Right cardiac atrium (tissue), 5 donors: ENCODE results near the gene NCOA3. TPM values are rescaled to one million over a fixed set of nuclear protein-coding genes. Genes with fewer than 3 reads are reported as not detected.

Experiments
- ATAC-seq, 2 donors: fragments of 200-7000 bp; cut with Tn5 transposase; one replicate each; pipeline versions ENCODE4 v1.8.0 to v1.9.1; 2020; ENCODE audit warnings: moderate library complexity in 2 of 2, mild to moderate bottlenecking in 1 of 2
- DNase-seq, 3 donors: peaks; one replicate each; pipeline ENCODE4 v3.0.0-alpha.2; 2020
- H3K27ac ChIP-seq: one replicate; pipeline ENCODE4 v1.5.1; 2013; ENCODE audit warnings: mild to moderate bottlenecking, low read length, control low read depth, moderate library complexity
- H3K27me3 ChIP-seq: one replicate; pipeline ENCODE4 v1.6.1; 2013; ENCODE audit not compliant: control insufficient read depth, insufficient read depth
- H3K4me1 ChIP-seq: one replicate; pipeline ENCODE4 v1.6.1; 2013; ENCODE audit warnings: low read length; ENCODE audit not compliant: control insufficient read depth, insufficient read depth
- H3K4me3 ChIP-seq: one replicate; pipeline ENCODE4 v1.5.1; 2013; ENCODE audit warnings: low read length, control low read depth
- H3K9me3 ChIP-seq: one replicate; pipeline ENCODE4 v1.6.1; 2013; ENCODE audit warnings: low read length; ENCODE audit not compliant: control insufficient read depth
- WGBS: extraction: QIAGEN DNeasy Blood & Tissue Kit; methylation state at CpG from one replicate; pipeline ENCODE4 v1.1.7; 2013; 5-methylcytosine and 5-hydroxymethylcytosine counted together
- intact Hi-C, 4 donors: fragments of 100-400 bp; cut with DNase I; formaldehyde crosslinking; loops; one replicate each; pipeline versions ENCODE4 v1.11.0 to v1.14.0; 2022 to 2023
- polyA plus RNA-seq: library from polyadenylated mRNA; stranded (reverse); fragments of 200-250 nt; gene quantifications from one replicate; pipeline ENCODE4 v1.2.3, GENCODE V29; 2013
- total RNA-seq, 4 donors: library from RNA; stranded (reverse); fragmentation: NEBNext Ultra II Directional; extraction: Animal tissue kit (Norgen Biotek cat#: 25700); gene quantifications; one replicate each; pipeline ENCODE4 v1.2.1, GENCODE V29; 2021
- donor health status: healthy with polysubstance abuse.
- donor health status: DM: no; HTN: yes; CAD: no.
- donor health status: DM: no; HTN: no; CAD: no.
- donor health status: DM: no; HTN: yes; CAD: no; lungs with severe emphysema.
- donor health status: DM: yes; HTN: yes; CAD: no.

Gene NCOA3
- total and polyA plus RNA-seq, 5 donors = 6.7 to 27.2 (median 21.8) TPM

GRCh38 chr20:47674686-47675085 is 173.0 kb downstream of the NCOA3 start:
- intact Hi-C loops = loop anchor here in 2 of 4 donors (5.0 to 10.0 kb wide), 3 partner anchors 100 to 948 kb away; partner anchors contain the start of gene SULF2 (in 1 of the 2)
- no peak overlapping the region for H3K4me3 ChIP-seq
- no peaks in the 10 kb centered on the region for H3K4me1 ChIP-seq
- H3K9me3 ChIP-seq = no peaks in the 10 kb centered on the region
- H3K27me3 ChIP-seq = no peaks in the 10 kb centered on the region
- H3K27ac ChIP-seq = no peak overlapping the region
- WGBS = 90% methylated on average over 14 of the region's 14 CpGs
- ATAC-seq (no peak), DNase-seq (no peak)

DNA sequence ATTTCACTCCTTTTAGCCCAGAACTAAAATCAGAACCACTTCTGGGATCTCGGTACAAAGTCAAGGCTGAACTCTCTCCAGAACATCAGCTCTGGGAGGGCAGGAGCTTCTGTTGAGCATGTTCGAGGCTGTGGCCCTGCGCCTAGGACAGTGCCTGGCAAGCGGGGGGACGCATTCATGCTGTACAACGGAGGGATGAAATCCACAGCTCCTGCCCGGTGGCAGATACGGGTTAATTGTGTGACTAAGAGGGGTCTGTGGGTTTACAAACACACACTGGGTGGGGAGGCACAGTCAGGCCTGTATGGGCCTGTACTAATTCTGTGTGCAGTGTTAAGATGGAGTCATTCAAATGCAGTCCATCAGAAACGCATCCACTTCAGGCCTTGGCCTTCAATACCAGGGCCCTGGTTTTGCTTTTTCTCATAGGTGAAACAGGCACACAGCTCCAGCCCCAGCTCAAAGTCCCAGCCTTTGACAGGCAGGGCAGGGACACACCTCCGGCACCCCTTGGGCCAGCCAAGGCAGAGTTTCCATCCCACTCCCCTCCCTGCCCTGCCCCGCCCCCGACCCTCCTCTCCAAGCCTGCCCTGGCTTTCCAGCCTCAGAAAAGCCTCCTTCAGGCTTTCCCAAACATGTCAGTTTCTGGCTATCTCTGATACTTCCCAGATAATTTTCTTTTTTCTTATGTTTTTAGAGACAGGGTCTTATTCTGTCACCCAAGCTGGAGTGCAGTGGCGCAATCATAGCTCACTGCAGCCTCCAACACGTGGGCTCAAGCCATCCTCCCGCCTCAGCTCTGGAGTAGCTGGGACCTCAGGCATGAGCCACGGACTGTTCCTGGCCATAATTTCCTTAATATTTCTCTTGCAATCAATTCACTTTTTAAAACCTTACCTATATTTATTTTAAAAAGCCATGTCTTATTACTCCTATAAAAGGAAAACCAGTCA is 173.8 kb downstream of the NCOA3 start:
- 91% methylated on average over 16 of the region's 16 CpGs for WGBS
- H3K4me1 ChIP-seq = no peaks in the 10 kb centered on the region
- no peaks in the 10 kb centered on the region for H3K9me3 ChIP-seq
- intact Hi-C loops = loop anchor here in 2 of 4 donors (5.0 to 10.0 kb wide), 3 partner anchors 99 to 947 kb away; partner anchors contain the start of gene SULF2 (in 1 of the 2)
- ATAC-seq = no peak
- H3K27me3 ChIP-seq = no peaks in the 10 kb centered on the region
- H3K27ac ChIP-seq = no peak overlapping the region
- no peak overlapping the region for H3K4me3 ChIP-seq
- DNase-seq = no peak

DNA sequence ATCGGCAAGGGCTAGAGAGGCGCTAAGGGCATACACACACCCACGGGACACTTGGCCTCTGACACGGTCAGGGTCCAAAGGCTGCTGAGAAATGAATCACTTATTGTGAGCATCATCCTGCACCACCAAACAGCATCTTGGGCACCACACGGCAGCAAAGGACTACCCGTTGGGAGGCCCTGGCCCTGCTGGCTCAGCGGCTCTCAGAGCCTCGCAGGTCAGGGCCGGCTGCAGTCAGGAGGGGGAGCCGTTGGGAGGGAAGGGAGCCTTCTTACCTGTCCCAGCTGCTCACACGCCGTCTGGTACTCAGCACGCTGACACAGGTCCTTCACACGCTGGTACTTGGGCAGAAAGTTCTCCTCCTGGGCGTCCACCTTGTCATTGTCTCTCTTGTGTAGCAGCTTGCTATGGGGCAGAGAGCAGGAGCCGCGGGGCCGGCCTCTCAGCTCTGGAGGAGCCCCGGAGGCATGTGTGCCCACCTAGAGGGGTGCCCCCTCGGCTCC is 174.6 kb downstream of the NCOA3 start:
- no peaks in the 10 kb centered on the region for H3K9me3 ChIP-seq
- no peak overlapping the region for H3K27ac ChIP-seq
- WGBS = 88% methylated on average over 20 of the region's 20 CpGs
- H3K4me3 ChIP-seq = no peak overlapping the region
- intact Hi-C loops = loop anchor here in 2 of 4 donors (5.0 to 10.0 kb wide), 3 partner anchors 99 to 946 kb away; partner anchors contain the start of gene SULF2 (in 1 of the 2)
- H3K4me1 ChIP-seq = no peaks in the 10 kb centered on the region
- no peaks in the 10 kb centered on the region for H3K27me3 ChIP-seq
- ATAC-seq (no peak), DNase-seq (no peak)

GRCh38 chr20:47676912-47677634 is 175.4 kb downstream of the NCOA3 start:
- DNase-seq (no peak), ATAC-seq (no peak)
- H3K27ac ChIP-seq = no peak overlapping the region
- no peaks in the 10 kb centered on the region for H3K4me1 ChIP-seq
- no peaks in the 10 kb centered on the region for H3K27me3 ChIP-seq
- H3K9me3 ChIP-seq = no peaks in the 10 kb centered on the region
- 82% methylated on average over 18 of the region's 18 CpGs for WGBS
- no peak overlapping the region for H3K4me3 ChIP-seq
- intact Hi-C loops = loop anchor here in 2 of 4 donors (5.0 to 10.0 kb wide), 3 partner anchors 98 to 945 kb away; partner anchors contain the start of gene SULF2 (in 1 of the 2)

- Histone ChIP-seq H3K4me1 (peaks cover 5% of the 10 kb centered on the region), H3K27me3 (no peaks in the 10 kb centered on the region), H3K4me3 (no peak overlapping the region), H3K27ac (no peak overlapping the region), H3K9me3 (no peaks in the 10 kb centered on the region)
- intact Hi-C loops = loop anchor here in 2 of 4 donors (5.0 to 10.0 kb wide), 3 partner anchors 97 to 944 kb away; partner anchors contain the start of gene SULF2 (in 1 of the 2)
- WGBS = 50% methylated on average over 15 of the region's 15 CpGs
- DNase-seq (no peak), ATAC-seq (no peak)
Observed at GRCh38 chr20:47677635-47678453, 176.2 kb downstream of the NCOA3 start.

- no peak overlapping the region for H3K4me3 ChIP-seq
- no peaks in the 10 kb centered on the region for H3K27me3 ChIP-seq
- no peak overlapping the region for H3K27ac ChIP-seq
- peaks cover 5% of the 10 kb centered on the region for H3K4me1 ChIP-seq
- ATAC-seq (no peak), DNase-seq (no peak)
- H3K9me3 ChIP-seq = no peaks in the 10 kb centered on the region
- 94% methylated on average over 17 of the region's 17 CpGs for WGBS
- intact Hi-C loops = loop anchor here in 2 of 4 donors (5.0 to 10.0 kb wide), 3 partner anchors 96 to 944 kb away; partner anchors contain the start of gene SULF2 (in 1 of the 2)
Observed at GRCh38 chr20:47678536-47678935, 176.8 kb downstream of the NCOA3 start.

- Histone ChIP-seq H3K4me1 (peaks cover 5% of the 10 kb centered on the region), H3K9me3 (no peaks in the 10 kb centered on the region), H3K4me3 (no peak overlapping the region), H3K27me3 (no peaks in the 10 kb centered on the region), H3K27ac (no peak overlapping the region)
- WGBS = 98% methylated on average over 4 of the region's 4 CpGs
- no peak for ATAC-seq
- intact Hi-C loops = loop anchor here in 2 of 4 donors (5.0 to 10.0 kb wide), 3 partner anchors 95 to 943 kb away; partner anchors contain the start of gene SULF2 (in 1 of the 2)
- DNase-seq = no peak
Observed at GRCh38 chr20:47679462-47679861, 177.8 kb downstream of the NCOA3 start.

DNA sequence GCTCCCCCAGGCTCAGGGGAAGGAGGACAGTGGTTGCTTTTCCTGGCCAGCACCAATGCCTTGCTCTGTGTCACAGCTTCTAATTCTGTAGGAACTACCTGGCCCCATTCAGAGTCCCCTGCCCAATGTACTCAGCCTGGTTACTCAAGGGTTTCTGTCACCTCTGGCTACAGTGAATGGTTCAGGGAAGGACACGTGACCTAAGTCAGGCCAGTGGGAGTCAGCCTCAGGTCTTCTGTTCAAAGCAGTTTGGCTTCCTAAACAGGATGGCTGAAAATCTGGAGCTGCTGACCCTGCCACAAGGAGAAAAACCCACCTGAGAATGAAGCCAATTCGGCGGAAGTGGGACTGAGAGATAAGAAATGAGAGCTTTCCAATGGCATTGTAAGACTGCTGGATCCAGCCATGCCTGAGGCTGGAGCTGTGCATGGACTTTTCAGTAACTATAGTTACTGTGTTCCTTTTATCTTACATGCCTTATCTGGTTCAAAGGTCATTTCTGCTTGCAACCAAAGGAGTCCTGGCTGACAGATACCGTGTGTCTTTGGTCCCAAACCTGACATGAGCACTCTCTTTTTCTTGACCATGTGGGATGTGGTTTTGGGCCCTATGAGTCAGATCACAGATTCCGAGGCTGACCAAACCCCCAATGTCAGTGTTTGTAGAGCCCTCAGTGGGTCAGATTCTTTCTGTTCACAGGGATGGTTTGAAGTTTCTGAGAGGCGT is 179.3 kb downstream of the NCOA3 start:
- DNase-seq = no peak
- ATAC-seq = no peak
- Histone ChIP-seq H3K4me3 (no peak overlapping the region), H3K27ac (no peak overlapping the region), H3K9me3 (no peaks in the 10 kb centered on the region), H3K4me1 (peaks cover 5% of the 10 kb centered on the region), H3K27me3 (no peaks in the 10 kb centered on the region)
- intact Hi-C loops = loop anchor here in 1 of 4 donors (5.0 kb wide), 1 partner anchor 941 kb away; no protein-coding TSS in a partner anchor
- 90% methylated on average over 6 of the region's 6 CpGs for WGBS

- peaks cover 5% of the 10 kb centered on the region for H3K4me1 ChIP-seq
- H3K27ac ChIP-seq = peak overlapping the region; percentile 57
- H3K4me3 ChIP-seq = no peak overlapping the region
- H3K27me3 ChIP-seq = no peaks in the 10 kb centered on the region
- WGBS = 27% methylated on average over 22 of the region's 22 CpGs
- no peaks in the 10 kb centered on the region for H3K9me3 ChIP-seq
- ATAC-seq = peak; percentile 81 to 94
- intact Hi-C loops = loop anchor here in 1 of 4 donors (5.0 kb wide), 1 partner anchor 940 kb away; no protein-coding TSS in a partner anchor
- DNase-seq = peak; percentile 82 to 88 (median 88)
Observed at GRCh38 chr20:47682028-47682783, 180.5 kb downstream of the NCOA3 start.
